Thyroid gland (tissue), 4 donors: ENCODE results near the gene ZNF750.

Experiments used
- POLR2A ChIP-seq, 2 donors: fragments of 450-650 bp; IDR thresholded peaks; one replicate each; pipeline ENCODE4 v1.6.1; 2017; ENCODE audit warnings: antibody characterized with exemption in 2 of 2, mild to moderate bottlenecking in 2 of 2, moderate library complexity in 1 of 2
- TF ChIP-seq, protein P1 (sequence below), 6 experiments: fragments of 200-600 bp in 3 of 6; fragments of 450-650 bp in 3 of 6; sonication (generic) in 3 of 6; IDR thresholded peaks; one replicate each; pipeline ENCODE4 v1.5.1; 2016 to 2019; ENCODE audit warnings: antibody characterized with exemption in 6 of 6, mild to moderate bottlenecking in 2 of 6, inconsistent platforms in 1 of 6, moderate library complexity in 1 of 6

DNA sequence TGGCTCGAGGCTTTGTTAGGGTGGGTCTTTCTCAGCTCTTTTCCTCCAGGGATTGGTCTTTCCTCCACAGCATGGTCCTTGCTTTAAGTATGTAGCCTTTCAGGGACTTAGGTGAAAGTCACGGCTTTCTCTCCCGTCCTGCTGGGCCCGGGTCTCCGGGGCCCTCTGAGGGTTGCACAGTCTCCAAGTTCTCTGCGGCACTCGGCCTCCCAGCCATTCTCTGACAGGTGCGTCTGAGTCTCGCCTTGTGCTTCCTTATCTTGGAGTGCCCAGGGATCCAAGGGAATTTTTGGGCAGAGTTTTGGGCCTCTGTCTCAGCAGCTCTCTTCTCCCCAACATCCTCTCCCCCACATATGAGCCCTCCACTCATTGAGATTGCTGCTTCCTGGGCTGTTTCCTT lies 36.6 kb downstream of the ZNF750 start:
- TF ChIP-seq, protein P1, sequence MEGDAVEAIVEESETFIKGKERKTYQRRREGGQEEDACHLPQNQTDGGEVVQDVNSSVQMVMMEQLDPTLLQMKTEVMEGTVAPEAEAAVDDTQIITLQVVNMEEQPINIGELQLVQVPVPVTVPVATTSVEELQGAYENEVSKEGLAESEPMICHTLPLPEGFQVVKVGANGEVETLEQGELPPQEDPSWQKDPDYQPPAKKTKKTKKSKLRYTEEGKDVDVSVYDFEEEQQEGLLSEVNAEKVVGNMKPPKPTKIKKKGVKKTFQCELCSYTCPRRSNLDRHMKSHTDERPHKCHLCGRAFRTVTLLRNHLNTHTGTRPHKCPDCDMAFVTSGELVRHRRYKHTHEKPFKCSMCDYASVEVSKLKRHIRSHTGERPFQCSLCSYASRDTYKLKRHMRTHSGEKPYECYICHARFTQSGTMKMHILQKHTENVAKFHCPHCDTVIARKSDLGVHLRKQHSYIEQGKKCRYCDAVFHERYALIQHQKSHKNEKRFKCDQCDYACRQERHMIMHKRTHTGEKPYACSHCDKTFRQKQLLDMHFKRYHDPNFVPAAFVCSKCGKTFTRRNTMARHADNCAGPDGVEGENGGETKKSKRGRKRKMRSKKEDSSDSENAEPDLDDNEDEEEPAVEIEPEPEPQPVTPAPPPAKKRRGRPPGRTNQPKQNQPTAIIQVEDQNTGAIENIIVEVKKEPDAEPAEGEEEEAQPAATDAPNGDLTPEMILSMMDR (IDR thresholded peaks at IDR 0.05), result no peak
- no peak for TF ChIP-seq POLR2A (IDR thresholded peaks at IDR 0.05)
